K562 (cell line): Measurements from ENCODE around the gene IPO11. TPM values are rescaled to one million over a fixed set of nuclear protein-coding genes. Genes with fewer than 3 reads are reported as not detected.

Experiments used
- DMBX1 ChIP-seq: fragments of 250-450 bp; sonication (Bioruptor Pico); IDR thresholded peaks from 2 replicates; pipeline ENCODE4 v1.8.0; 2022; ENCODE audit warnings: inconsistent platforms, mild to moderate bottlenecking, moderate library complexity, borderline replicate concordance
- NEUROD1 ChIP-seq: fragments of 150-350 bp; IDR thresholded peaks from 2 replicates; pipeline ENCODE4 v1.6.1; 2014; ENCODE audit warnings: borderline replicate concordance, low read length, low read depth; ENCODE audit not compliant: partially characterized antibody
- ZNF217 ChIP-seq: sonication (generic); formaldehyde crosslinking; IDR thresholded peaks from 2 replicates; pipeline ENCODE4 v1.8.0; 2022; ENCODE audit warnings: mild to moderate bottlenecking, missing genetic modification reagents
- ZSCAN32 ChIP-seq: fragments of 450-650 bp; formaldehyde crosslinking; IDR thresholded peaks from 2 replicates; pipeline ENCODE4 v1.4.0; 2020; ENCODE audit warnings: mild to moderate bottlenecking, moderate library complexity
- polyA plus RNA-seq, 8 experiments: library from polyadenylated mRNA; depleted of rRNA in 4 of 8; stranded (reverse) in 5 of 8; unstranded in 3 of 8; fragments of >200 nt; fragmentation: Nextera tagmentation in 2 of 8; fragmentation: Illumina TruSeq in 1 of 8; extraction: Ambion mirVana in 2 of 8; extraction: Trizol in 1 of 8; gene quantifications; 2 replicates each; pipeline versions ENCODE4 v1.2.1 to v1.2.3, GENCODE V29; 2011 to 2014; ENCODE audit warnings: inconsistent platforms in 1 of 8, missing spikeins in 1 of 8
- total RNA-seq, 7 experiments: library from RNA; depleted of rRNA in 6 of 7; stranded (reverse); fragments of >200 nt in 6 of 7; fragmentation: Illumina TruSeq in 2 of 7; extraction: Trizol in 2 of 7; gene quantifications; 2 replicates each; pipeline versions ENCODE4 v1.2.1 to v1.2.3, GENCODE V29; 2011 to 2021; ENCODE audit warnings: low replicate concordance in 1 of 7
- TF ChIP-seq, protein P1 (sequence below), 2 experiments: fragments of 450-650 bp; IDR thresholded peaks; 2 replicates each; pipeline ENCODE4 v1.6.1; 2016; ENCODE audit warnings: mild to moderate bottlenecking in 2 of 2, borderline replicate concordance in 1 of 2, low read depth in 1 of 2, moderate library complexity in 1 of 2
- TF ChIP-seq, protein P2 (sequence below): fragments of 450-650 bp; IDR thresholded peaks from 2 replicates; pipeline ENCODE4 v1.6.1; 2017; ENCODE audit warnings: mild to moderate bottlenecking, moderate library complexity
- TF ChIP-seq, protein P3 (sequence below), 2 experiments: fragments of 450-650 bp in 1 of 2; sonication (generic) in 1 of 2; formaldehyde crosslinking in 1 of 2; IDR thresholded peaks in 1 of 2; conservative IDR thresholded peaks in 1 of 2; 2 replicates each; pipeline versions ENCODE4 v1.6.1 to v1.8.1; 2016 to 2023; ENCODE audit warnings: mild to moderate bottlenecking in 2 of 2, moderate library complexity in 2 of 2, inconsistent platforms in 1 of 2, missing genetic modification reagents in 1 of 2
- TF ChIP-seq, protein P4 (sequence below): fragments of 450-650 bp; IDR thresholded peaks from 2 replicates; pipeline ENCODE4 v1.6.1; 2016
- TF ChIP-seq, protein P5 (sequence below): fragments of 450-650 bp; formaldehyde crosslinking; conservative IDR thresholded peaks from 2 replicates; pipeline ENCODE4 v1.4.0; 2022; ENCODE audit warnings: mild to moderate bottlenecking, missing genetic modification characterization
- TF ChIP-seq, protein P6 (sequence below): fragments of 250-450 bp; sonication (Bioruptor Pico); IDR thresholded peaks from 2 replicates; pipeline ENCODE4 v1.5.0; 2021

IPO11 gene
- total and polyA plus RNA-seq, 9 of the 15 experiments (the other 6 are each of a cell fraction or from before 2014, with no cell fraction given) = 38.7 to 96.0 (median 70.9) TPM

DNA sequence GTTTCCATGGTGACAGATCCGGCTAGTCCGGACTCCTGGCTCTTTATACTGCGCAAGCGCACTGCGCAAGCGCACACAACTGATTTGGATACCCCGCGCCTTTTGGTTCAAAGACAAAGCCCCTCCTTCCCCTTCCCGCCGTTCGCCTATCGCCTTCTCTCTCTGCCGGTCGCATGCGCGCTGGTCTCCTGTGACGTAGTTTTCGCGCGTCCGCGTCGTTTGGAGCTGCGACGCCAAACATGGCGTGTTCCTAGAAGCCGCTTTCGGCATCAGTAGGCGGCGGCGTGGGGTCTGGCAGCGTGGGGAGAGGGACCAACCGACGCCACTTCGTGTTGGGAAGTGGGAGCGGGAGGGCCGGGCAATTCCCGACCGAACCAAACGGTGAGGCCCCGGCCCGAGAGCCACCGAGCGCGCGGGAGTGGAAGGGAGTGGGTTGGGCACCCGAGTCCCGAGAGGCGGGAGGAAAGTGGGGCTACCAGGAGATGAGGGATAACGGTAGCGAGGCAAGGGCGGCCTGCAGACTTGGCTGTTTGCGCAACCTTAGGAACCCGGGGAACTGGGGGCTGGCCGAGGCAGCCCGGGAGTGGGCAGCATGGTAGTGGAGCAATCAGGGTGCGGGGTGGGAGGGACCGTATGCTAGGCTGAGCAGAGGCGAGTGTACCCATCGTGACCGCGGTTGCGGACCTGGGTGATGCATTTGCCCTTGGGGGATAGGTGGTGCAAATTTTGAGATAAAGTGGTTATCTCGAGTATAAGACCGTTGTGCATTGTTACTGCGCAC lies at the start of gene IPO11 (continued):
- TF ChIP-seq, protein P1, sequence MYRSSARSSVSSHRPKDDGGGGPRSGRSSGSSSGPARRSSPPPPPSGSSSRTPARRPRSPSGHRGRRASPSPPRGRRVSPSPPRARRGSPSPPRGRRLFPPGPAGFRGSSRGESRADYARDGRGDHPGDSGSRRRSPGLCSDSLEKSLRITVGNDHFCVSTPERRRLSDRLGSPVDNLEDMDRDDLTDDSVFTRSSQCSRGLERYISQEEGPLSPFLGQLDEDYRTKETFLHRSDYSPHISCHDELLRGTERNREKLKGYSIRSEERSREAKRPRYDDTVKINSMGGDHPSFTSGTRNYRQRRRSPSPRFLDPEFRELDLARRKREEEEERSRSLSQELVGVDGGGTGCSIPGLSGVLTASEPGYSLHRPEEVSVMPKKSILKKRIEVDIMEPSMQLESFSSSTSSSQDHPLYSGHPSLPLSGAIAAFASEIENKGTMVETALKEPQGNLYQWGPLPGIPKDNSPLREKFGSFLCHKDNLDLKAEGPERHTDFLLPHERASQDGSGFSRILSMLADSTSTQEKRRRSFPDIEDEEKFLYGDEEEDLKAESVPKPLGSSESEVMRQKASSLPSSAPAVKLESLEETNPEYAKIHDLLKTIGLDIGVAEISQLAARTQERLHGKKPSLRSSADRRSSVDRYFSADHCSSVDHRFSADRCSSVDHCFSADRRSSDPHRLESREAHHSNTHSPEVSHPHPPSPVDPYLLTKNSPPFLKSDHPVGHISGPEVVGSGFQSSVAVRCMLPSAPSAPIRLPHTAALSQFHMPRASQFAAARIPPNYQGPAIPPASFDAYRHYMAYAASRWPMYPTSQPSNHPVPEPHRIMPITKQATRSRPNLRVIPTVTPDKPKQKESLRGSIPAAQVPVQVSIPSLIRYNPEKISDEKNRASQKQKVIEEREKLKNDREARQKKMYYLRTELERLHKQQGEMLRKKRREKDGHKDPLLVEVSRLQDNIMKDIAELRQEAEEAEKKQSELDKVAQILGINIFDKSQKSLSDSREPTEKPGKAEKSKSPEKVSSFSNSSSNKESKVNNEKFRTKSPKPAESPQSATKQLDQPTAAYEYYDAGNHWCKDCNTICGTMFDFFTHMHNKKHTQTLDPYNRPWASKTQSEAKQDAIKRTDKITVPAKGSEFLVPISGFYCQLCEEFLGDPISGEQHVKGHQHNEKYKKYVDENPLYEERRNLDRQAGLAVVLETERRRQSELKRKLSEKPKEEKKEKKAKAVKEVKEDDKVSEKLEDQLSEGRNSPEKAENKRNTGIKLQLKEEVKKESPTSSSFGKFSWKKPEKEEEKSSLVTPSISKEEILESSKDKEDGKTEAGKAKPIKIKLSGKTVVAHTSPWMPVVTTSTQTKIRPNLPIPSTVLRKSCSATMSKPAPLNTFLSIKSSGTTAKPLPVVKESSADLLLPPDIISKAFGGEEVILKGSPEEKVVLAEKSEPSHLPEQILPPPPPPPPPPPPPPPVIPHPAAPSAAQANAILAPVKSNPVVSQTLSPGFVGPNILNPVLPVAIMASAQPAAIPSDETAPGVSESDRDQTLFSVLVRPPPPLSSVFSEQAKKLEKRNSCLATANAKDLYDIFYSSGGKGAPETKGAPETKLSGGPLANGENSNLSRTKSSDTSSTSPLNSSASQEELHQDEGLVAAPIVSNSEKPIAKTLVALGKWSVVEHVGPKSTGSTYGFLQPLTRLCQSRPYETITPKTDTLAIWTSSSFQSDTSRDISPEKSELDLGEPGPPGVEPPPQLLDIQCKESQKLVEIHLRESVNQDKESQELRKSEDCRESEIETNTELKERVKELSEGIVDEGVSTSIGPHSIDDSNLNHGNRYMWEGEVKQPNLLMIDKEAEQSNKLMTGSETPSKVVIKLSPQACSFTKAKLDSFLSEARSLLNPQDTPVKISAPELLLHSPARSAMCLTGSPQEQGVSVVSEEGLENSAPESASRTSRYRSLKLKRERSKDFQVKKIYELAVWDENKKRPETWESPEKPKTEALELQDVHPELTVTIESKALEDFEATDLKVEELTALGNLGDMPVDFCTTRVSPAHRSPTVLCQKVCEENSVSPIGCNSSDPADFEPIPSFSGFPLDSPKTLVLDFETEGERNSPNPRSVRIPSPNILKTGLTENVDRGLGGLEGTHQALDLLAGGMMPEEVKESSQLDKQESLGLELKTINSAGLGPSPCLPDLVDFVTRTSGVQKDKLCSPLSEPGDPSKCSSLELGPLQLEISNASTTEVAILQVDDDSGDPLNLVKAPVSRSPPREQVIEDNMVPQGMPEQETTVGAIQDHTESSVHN (IDR thresholded peaks at IDR 0.05; ENCODE audit: borderline replicate concordance in 1 of 2, low read depth in 1 of 2) = no peak
- TF ChIP-seq ZSCAN32 (CRISPR knock-in tag) = no peak
- TF ChIP-seq, protein P2, sequence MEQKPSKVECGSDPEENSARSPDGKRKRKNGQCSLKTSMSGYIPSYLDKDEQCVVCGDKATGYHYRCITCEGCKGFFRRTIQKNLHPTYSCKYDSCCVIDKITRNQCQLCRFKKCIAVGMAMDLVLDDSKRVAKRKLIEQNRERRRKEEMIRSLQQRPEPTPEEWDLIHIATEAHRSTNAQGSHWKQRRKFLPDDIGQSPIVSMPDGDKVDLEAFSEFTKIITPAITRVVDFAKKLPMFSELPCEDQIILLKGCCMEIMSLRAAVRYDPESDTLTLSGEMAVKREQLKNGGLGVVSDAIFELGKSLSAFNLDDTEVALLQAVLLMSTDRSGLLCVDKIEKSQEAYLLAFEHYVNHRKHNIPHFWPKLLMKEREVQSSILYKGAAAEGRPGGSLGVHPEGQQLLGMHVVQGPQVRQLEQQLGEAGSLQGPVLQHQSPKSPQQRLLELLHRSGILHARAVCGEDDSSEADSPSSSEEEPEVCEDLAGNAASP = no peak
- TF ChIP-seq, protein P3, sequence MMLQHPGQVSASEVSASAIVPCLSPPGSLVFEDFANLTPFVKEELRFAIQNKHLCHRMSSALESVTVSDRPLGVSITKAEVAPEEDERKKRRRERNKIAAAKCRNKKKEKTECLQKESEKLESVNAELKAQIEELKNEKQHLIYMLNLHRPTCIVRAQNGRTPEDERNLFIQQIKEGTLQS (IDR thresholded peaks at IDR 0.05) = no peak; the same call in 1 of the 2 replicates
- TF ChIP-seq, protein P3 (CRISPR knock-in tag; conservative IDR thresholded peaks at IDR 0.05) = 0 out of 2 replicates have a peak, but pooled peaks have one; percentile 40
- TF ChIP-seq DMBX1 (CRISPR knock-in tag) = peak; percentile 46; the same call in 1 of the 2 replicates
- TF ChIP-seq, protein P4, sequence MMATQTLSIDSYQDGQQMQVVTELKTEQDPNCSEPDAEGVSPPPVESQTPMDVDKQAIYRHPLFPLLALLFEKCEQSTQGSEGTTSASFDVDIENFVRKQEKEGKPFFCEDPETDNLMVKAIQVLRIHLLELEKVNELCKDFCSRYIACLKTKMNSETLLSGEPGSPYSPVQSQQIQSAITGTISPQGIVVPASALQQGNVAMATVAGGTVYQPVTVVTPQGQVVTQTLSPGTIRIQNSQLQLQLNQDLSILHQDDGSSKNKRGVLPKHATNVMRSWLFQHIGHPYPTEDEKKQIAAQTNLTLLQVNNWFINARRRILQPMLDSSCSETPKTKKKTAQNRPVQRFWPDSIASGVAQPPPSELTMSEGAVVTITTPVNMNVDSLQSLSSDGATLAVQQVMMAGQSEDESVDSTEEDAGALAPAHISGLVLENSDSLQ = no peak
- TF ChIP-seq ZNF217 (CRISPR knock-in tag) = 0 out of 2 replicates have a peak, but pooled peaks have one; percentile 48
- TF ChIP-seq, protein P5, sequence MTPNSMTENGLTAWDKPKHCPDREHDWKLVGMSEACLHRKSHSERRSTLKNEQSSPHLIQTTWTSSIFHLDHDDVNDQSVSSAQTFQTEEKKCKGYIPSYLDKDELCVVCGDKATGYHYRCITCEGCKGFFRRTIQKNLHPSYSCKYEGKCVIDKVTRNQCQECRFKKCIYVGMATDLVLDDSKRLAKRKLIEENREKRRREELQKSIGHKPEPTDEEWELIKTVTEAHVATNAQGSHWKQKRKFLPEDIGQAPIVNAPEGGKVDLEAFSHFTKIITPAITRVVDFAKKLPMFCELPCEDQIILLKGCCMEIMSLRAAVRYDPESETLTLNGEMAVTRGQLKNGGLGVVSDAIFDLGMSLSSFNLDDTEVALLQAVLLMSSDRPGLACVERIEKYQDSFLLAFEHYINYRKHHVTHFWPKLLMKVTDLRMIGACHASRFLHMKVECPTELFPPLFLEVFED (CRISPR knock-in tag) = no peak
- no peak for TF ChIP-seq NEUROD1
- TF ChIP-seq, protein P6, sequence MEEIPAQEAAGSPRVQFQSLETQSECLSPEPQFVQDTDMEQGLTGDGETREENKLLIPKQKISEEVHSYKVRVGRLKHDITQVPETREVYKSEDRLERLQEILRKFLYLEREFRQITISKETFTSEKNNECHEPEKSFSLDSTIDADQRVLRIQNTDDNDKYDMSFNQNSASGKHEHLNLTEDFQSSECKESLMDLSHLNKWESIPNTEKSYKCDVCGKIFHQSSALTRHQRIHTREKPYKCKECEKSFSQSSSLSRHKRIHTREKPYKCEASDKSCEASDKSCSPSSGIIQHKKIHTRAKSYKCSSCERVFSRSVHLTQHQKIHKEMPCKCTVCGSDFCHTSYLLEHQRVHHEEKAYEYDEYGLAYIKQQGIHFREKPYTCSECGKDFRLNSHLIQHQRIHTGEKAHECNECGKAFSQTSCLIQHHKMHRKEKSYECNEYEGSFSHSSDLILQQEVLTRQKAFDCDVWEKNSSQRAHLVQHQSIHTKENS (CRISPR knock-in tag) = no peak
